Activated T-helper 17 cell treated with anti-CD3 and anti-CD28 coated beads, Interleukin-2, amount 50 U/mL, for 72 hours (primary cell): Measurements from ENCODE around the gene C13orf46. TPM values are rescaled to one million over a fixed set of nuclear protein-coding genes. Genes with fewer than 3 reads are reported as not detected.
"Not testable (repeated sequence)": the region's sequence is repeated elsewhere in the genome, so short reads cannot be mapped to it uniquely, and the experiment has no call there.

Source experiments
- ATAC-seq: fragments of 150-1000 bp; cut with Tn5 transposase; replicated peaks from 2 replicates; pipeline ENCODE4 v1.10.0; 2021; ENCODE audit warnings: mild to moderate bottlenecking, moderate library complexity
- H3K27ac Mint-ChIP-seq: one replicate; pipeline ENCODE4 v1.8.0; 2022; ENCODE audit warnings: mixed read lengths
- H3K27me3 Mint-ChIP-seq: one replicate; pipeline ENCODE4 v1.8.0; 2022; ENCODE audit warnings: mixed read lengths
- H3K36me3 Mint-ChIP-seq: one replicate; pipeline ENCODE4 v1.8.0; 2022; ENCODE audit warnings: low read depth, mild to moderate bottlenecking, mixed read lengths
- H3K4me1 Mint-ChIP-seq: one replicate; pipeline ENCODE4 v1.8.0; 2022; ENCODE audit warnings: mixed read lengths
- H3K4me3 Mint-ChIP-seq: one replicate; pipeline ENCODE4 v1.8.0; 2022; ENCODE audit warnings: mild to moderate bottlenecking, mixed read lengths
- H3K9me3 Mint-ChIP-seq: one replicate; pipeline ENCODE4 v1.8.0; 2022; ENCODE audit warnings: mixed read lengths
- total RNA-seq, 2 donors: library from RNA; stranded (reverse); gene quantifications; one replicate each; pipeline ENCODE4 v1.2.3, GENCODE V29; 2022

C13orf46 gene
- total RNA-seq, 2 donors from 2014 or later, result 1.3 to 3.9 TPM

- peaks cover 6% of the 10 kb centered on the region for H3K4me1 Mint-ChIP-seq
- peaks cover 18% of the 10 kb centered on the region for H3K9me3 Mint-ChIP-seq
- peaks cover 37% of the 10 kb centered on the region for H3K27me3 Mint-ChIP-seq
- no peak overlapping the region for H3K4me3 Mint-ChIP-seq
- no peaks in the 10 kb centered on the region for H3K36me3 Mint-ChIP-seq
- H3K27ac Mint-ChIP-seq, result no peak overlapping the region
- ATAC-seq, result no peak
These were observed 55.3 kb downstream of the C13orf46 start for GRCh38 chr13:113918580-113918979.

GRCh38 chr13:113917594-113918371 lies 56.1 kb downstream of the C13orf46 start:
- Mint-ChIP-seq H3K27ac (no peak overlapping the region), H3K4me3 (no peak overlapping the region), H3K36me3 (no peaks in the 10 kb centered on the region), H3K4me1 (peaks cover 8% of the 10 kb centered on the region), H3K9me3 (peaks cover 18% of the 10 kb centered on the region), H3K27me3 (peaks cover 30% of the 10 kb centered on the region)
- no peak for ATAC-seq

GRCh38 chr13:113917096-113917495 lies 56.8 kb downstream of the C13orf46 start:
- Mint-ChIP-seq H3K36me3 (no peaks in the 10 kb centered on the region), H3K4me1 (peaks cover 13% of the 10 kb centered on the region), H3K27me3 (peaks cover 31% of the 10 kb centered on the region), H3K27ac (no peak overlapping the region), H3K4me3 (no peak overlapping the region), H3K9me3 (peaks cover 20% of the 10 kb centered on the region)
- ATAC-seq, result no peak

GRCh38 chr13:113916330-113916815 lies 57.5 kb downstream of the C13orf46 start:
- no peaks in the 10 kb centered on the region for H3K36me3 Mint-ChIP-seq
- peaks cover 13% of the 10 kb centered on the region for H3K4me1 Mint-ChIP-seq
- ATAC-seq, result peak; percentile 43
- H3K9me3 Mint-ChIP-seq, result peaks cover 13% of the 10 kb centered on the region
- peaks cover 24% of the 10 kb centered on the region for H3K27me3 Mint-ChIP-seq
- no peak overlapping the region for H3K27ac Mint-ChIP-seq
- no peak overlapping the region for H3K4me3 Mint-ChIP-seq

GRCh38 chr13:113915786-113916329 lies 58.0 kb downstream of the C13orf46 start:
- Mint-ChIP-seq H3K27ac (no peak overlapping the region), H3K9me3 (peaks cover 10% of the 10 kb centered on the region), H3K36me3 (no peaks in the 10 kb centered on the region), H3K4me3 (no peak overlapping the region), H3K4me1 (peaks cover 13% of the 10 kb centered on the region), H3K27me3 (peaks cover 26% of the 10 kb centered on the region)
- no peak for ATAC-seq

GRCh38 chr13:113915012-113915763 lies 58.7 kb downstream of the C13orf46 start:
- Mint-ChIP-seq H3K27ac (no peak overlapping the region), H3K4me3 (no peak overlapping the region), H3K27me3 (peaks cover 28% of the 10 kb centered on the region), H3K9me3 (peaks cover 10% of the 10 kb centered on the region), H3K4me1 (peaks cover 13% of the 10 kb centered on the region), H3K36me3 (no peaks in the 10 kb centered on the region)
- no peak for ATAC-seq

- Mint-ChIP-seq H3K27ac (peak overlapping the region; percentile 68), H3K4me1 (peaks cover 13% of the 10 kb centered on the region), H3K36me3 (no peaks in the 10 kb centered on the region), H3K4me3 (peak overlapping the region; percentile 32), H3K9me3 (peaks cover 10% of the 10 kb centered on the region), H3K27me3 (peaks cover 28% of the 10 kb centered on the region)
- ATAC-seq, result no peak
These were observed 59.4 kb downstream of the C13orf46 start for GRCh38 chr13:113914333-113915011.

GRCh38 chr13:113913838-113914237 lies 60.0 kb downstream of the C13orf46 start:
- Mint-ChIP-seq H3K27me3 (peaks cover 28% of the 10 kb centered on the region), H3K9me3 (peaks cover 10% of the 10 kb centered on the region), H3K4me1 (peaks cover 13% of the 10 kb centered on the region), H3K27ac (peak overlapping the region; percentile 68), H3K4me3 (peak overlapping the region; percentile 32)
- not testable (repeated sequence) for ATAC-seq, H3K36me3 Mint-ChIP-seq

GRCh38 chr13:113913408-113913807 lies 60.5 kb downstream of the C13orf46 start:
- Mint-ChIP-seq H3K27me3 (peaks cover 28% of the 10 kb centered on the region), H3K4me1 (peaks cover 13% of the 10 kb centered on the region), H3K9me3 (peaks cover 10% of the 10 kb centered on the region)
- not testable (repeated sequence) for H3K27ac Mint-ChIP-seq, H3K4me3 Mint-ChIP-seq, H3K36me3 Mint-ChIP-seq
- ATAC-seq, result peak; percentile 65

GRCh38 chr13:113912596-113912995 lies 61.3 kb downstream of the C13orf46 start:
- Mint-ChIP-seq H3K36me3 (no peaks in the 10 kb centered on the region), H3K4me1 (peaks cover 16% of the 10 kb centered on the region), H3K27ac (peak overlapping the region; percentile 8), H3K9me3 (peaks cover 10% of the 10 kb centered on the region), H3K4me3 (no peak overlapping the region), H3K27me3 (peaks cover 28% of the 10 kb centered on the region)
- peak; percentile 77 for ATAC-seq

- Mint-ChIP-seq H3K27me3 (peaks cover 13% of the 10 kb centered on the region), H3K27ac (no peak overlapping the region), H3K4me3 (no peak overlapping the region)
These were observed 66.0 kb downstream of the C13orf46 start for GRCh38 chr13:113907635-113908617.

GRCh38 chr13:113906571-113906970 lies 67.3 kb downstream of the C13orf46 start:
- Mint-ChIP-seq H3K4me3 (no peak overlapping the region), H3K27ac (no peak overlapping the region), H3K36me3 (no peaks in the 10 kb centered on the region), H3K4me1 (peaks cover 3% of the 10 kb centered on the region), H3K9me3 (no peaks in the 10 kb centered on the region), H3K27me3 (peaks cover 8% of the 10 kb centered on the region)
- ATAC-seq, result no peak

More at GRCh38 chr13:113907635-113908617, 66.0 kb downstream of the C13orf46 start:
- Mint-ChIP-seq H3K9me3 (peaks cover 5% of the 10 kb centered on the region), H3K4me1 (peaks cover 10% of the 10 kb centered on the region), H3K36me3 (no peaks in the 10 kb centered on the region)
- ATAC-seq, result no peak

- Mint-ChIP-seq H3K27ac (no peak overlapping the region), H3K4me1 (peaks cover 3% of the 10 kb centered on the region), H3K4me3 (no peak overlapping the region), H3K27me3 (peaks cover 2% of the 10 kb centered on the region), H3K9me3 (no peaks in the 10 kb centered on the region), H3K36me3 (no peaks in the 10 kb centered on the region)
- no peak for ATAC-seq
These were observed 67.9 kb downstream of the C13orf46 start for GRCh38 chr13:113905942-113906341.
